ENCODE results near the gene TREML2.

The TREML2 gene

GRCh38 chr6:41163419-41163717 lies 37.6 kb downstream of the TREML2 start:
- H3K4me2 ChIP-seq (ENCODE audit: insufficient read depth, low read length), result no peak overlapping the region
- H2AFZ ChIP-seq (ENCODE audit: low read depth, low read length), result no peak overlapping the region
- H4K20me1 ChIP-seq (ENCODE audit: insufficient read depth, low read length), result no peaks in the 10 kb centered on the region
- no peaks in the 10 kb centered on the region for H3K27me3 ChIP-seq (ENCODE audit: insufficient read depth, low read length, poor library complexity)
- H3K9me3 ChIP-seq (ENCODE audit: insufficient read depth, low read length, severe bottlenecking), result no peaks in the 10 kb centered on the region
- no peaks in the 10 kb centered on the region for H3K4me1 ChIP-seq (ENCODE audit: insufficient read depth, low read length)
- no peak overlapping the region for H3K9ac ChIP-seq (ENCODE audit: low read depth, low read length)
- H3K79me2 ChIP-seq (ENCODE audit: insufficient read depth, low read length), result no peaks in the 10 kb centered on the region
- TF ChIP-seq CTCF (IDR thresholded peaks at IDR 0.05; ENCODE audit: borderline replicate concordance, extremely low read depth, low read length, poor library complexity, severe bottlenecking) (no peak), EZH2 (IDR thresholded peaks at IDR 0.05; ENCODE audit: borderline replicate concordance, low read depth, low read length, severe bottlenecking) (no peak)
- H3K4me3 ChIP-seq (ENCODE audit: low read depth in 1 of 2, low read length in 2 of 2), result no peak overlapping the region
- no peak overlapping the region for H3K27ac ChIP-seq (ENCODE audit: low read length)
- ATAC-seq (ENCODE audit: insufficient read depth, low read depth), result no peak
- no peak for DNase-seq
- H3K36me3 ChIP-seq (ENCODE audit: insufficient read depth, low read length), result no peaks in the 10 kb centered on the region

GRCh38 chr6:41162687-41163418 lies 38.1 kb downstream of the TREML2 start, which contains the start of gene TREM2:
TSS of gene TREM2 (minus strand) at chr6:41163116. CDS start at chr6:41163082, 34 bp downstream.
- no peak for ATAC-seq (ENCODE audit: insufficient read depth, low read depth)
- H2AFZ ChIP-seq (ENCODE audit: low read depth, low read length), result no peak within 1 kb of the TSS

DNA sequence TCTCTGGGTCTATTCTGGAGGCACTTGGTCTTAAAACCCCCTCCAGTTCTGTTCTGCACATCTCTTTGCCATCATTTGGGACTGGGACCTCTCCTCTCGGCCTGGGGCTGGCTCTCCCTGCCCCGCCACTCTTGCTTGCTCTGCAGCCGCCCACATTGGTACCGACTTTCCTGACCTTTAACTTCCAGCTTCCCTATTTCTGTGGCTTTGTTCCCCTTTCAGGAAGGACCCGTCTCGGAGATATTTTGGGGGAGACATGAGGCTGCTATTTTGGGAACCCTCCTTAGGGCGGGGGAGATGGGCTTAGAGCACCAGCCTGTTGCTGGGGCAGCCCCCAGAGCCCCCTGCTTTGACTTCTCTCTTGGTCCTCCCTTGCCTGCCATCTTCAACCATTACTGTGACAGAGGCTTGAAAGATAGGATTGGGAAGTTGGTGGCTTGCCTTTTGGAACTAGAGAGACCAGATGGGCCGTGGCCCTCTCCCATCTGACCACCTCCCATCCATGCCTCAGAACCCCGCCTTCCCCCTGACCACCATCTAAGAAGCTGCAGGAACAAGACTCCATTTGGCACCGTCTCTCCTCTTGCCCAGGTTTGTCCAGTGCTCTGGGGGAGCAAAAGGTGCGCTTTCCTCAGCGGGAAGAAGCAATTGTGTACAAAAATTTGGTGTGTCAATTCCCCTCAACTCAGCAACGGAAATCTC lies 38.9 kb downstream of the TREML2 start:
- TF ChIP-seq EZH2 (IDR thresholded peaks at IDR 0.05; ENCODE audit: borderline replicate concordance, low read depth, low read length, severe bottlenecking) (no peak), CTCF (IDR thresholded peaks at IDR 0.05; ENCODE audit: borderline replicate concordance, extremely low read depth, low read length, poor library complexity, severe bottlenecking) (no peak)
- H3K9me3 ChIP-seq (ENCODE audit: insufficient read depth, low read length, severe bottlenecking), result no peaks in the 10 kb centered on the region
- no peak for ATAC-seq (ENCODE audit: insufficient read depth, low read depth)
- no peak overlapping the region for H3K4me2 ChIP-seq (ENCODE audit: insufficient read depth, low read length)
- no peaks in the 10 kb centered on the region for H4K20me1 ChIP-seq (ENCODE audit: insufficient read depth, low read length)
- no peaks in the 10 kb centered on the region for H3K27me3 ChIP-seq (ENCODE audit: insufficient read depth, low read length, poor library complexity)
- H2AFZ ChIP-seq (ENCODE audit: low read depth, low read length), result no peak overlapping the region
- no peaks in the 10 kb centered on the region for H3K79me2 ChIP-seq (ENCODE audit: insufficient read depth, low read length)
- no peak for DNase-seq
- no peaks in the 10 kb centered on the region for H3K4me1 ChIP-seq (ENCODE audit: insufficient read depth, low read length)
- H3K4me3 ChIP-seq (ENCODE audit: low read depth in 1 of 2, low read length in 2 of 2), result no peak overlapping the region
- no peaks in the 10 kb centered on the region for H3K36me3 ChIP-seq (ENCODE audit: insufficient read depth, low read length)
- H3K27ac ChIP-seq (ENCODE audit: low read length), result no peak overlapping the region
- H3K9ac ChIP-seq (ENCODE audit: low read depth, low read length), result no peak overlapping the region

More at GRCh38 chr6:41162687-41163418, 38.1 kb downstream of the TREML2 start, which contains the start of gene TREM2:
- H3K9me3 ChIP-seq (ENCODE audit: insufficient read depth, low read length, severe bottlenecking), result no peaks in the 10 kb centered on the region
- no peaks in the 10 kb centered on the region for H3K27me3 ChIP-seq (ENCODE audit: insufficient read depth, low read length, poor library complexity)
- no peak for DNase-seq
- no peak within 1 kb of the TSS for H3K27ac ChIP-seq (ENCODE audit: low read length)
- H3K79me2 ChIP-seq (ENCODE audit: insufficient read depth, low read length), result no peaks in the 10 kb centered on the region
- no peak within 1 kb of the TSS for H3K4me2 ChIP-seq (ENCODE audit: insufficient read depth, low read length)
- H3K4me1 ChIP-seq (ENCODE audit: insufficient read depth, low read length), result no peaks in the 10 kb centered on the region
- no peaks in the 10 kb centered on the region for H4K20me1 ChIP-seq (ENCODE audit: insufficient read depth, low read length)
- no peaks in the 10 kb centered on the region for H3K36me3 ChIP-seq (ENCODE audit: insufficient read depth, low read length)
- no peak within 1 kb of the TSS for H3K9ac ChIP-seq (ENCODE audit: low read depth, low read length)
- H3K4me3 ChIP-seq (ENCODE audit: low read depth in 1 of 2, low read length in 2 of 2), result no peak within 1 kb of the TSS
- TF ChIP-seq EZH2 (IDR thresholded peaks at IDR 0.05; ENCODE audit: borderline replicate concordance, low read depth, low read length, severe bottlenecking), result no peak
- no peak for TF ChIP-seq CTCF (IDR thresholded peaks at IDR 0.05; ENCODE audit: borderline replicate concordance, extremely low read depth, low read length, poor library complexity, severe bottlenecking)

All from DND-41 (cell line).